ENCODE results near the gene ARL6IP6.

The ARL6IP6 gene

DNA sequence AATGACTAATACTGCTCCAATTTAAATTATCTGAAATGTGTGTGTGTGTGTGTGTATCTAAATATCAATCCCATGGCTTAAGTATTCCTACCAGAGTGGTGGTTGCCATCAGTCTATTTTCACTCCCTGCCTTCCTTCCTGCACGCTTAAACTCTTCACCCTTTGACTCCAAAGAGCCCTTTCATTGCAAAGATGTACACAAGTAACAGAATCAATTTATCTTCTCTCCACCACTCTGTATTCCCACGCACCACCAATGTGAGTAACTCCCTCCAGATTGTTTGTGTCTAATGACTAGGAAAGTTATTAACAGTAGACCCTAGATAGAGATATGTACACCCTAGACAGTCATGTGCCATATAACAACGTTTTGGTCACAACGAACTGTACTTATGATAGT lies 42.8 kb downstream of the ARL6IP6 start:
- TF ChIP-seq CTCF (IDR thresholded peaks at IDR 0.05) = no peak

DNA sequence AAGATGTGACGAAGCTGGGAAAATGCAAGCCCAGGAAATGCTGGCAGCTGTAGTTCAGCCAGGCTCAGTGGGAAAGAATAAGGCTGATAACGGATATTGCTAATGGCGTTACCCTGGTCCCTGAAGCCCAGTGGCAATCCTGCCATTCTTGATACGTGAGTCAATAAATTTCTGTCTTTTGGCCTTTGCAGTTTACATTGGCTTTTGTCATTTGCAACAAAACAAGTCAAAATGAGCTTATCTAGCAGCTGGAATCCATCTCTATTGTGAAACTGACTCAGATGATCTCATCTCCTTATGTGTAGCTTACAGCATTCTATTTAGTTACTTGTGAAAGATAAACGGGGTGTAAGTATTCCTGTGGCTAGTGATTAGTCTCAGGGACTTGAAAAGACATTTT lies 43.8 kb downstream of the ARL6IP6 start:
- TF ChIP-seq CTCF (IDR thresholded peaks at IDR 0.05) = no peak

DNA sequence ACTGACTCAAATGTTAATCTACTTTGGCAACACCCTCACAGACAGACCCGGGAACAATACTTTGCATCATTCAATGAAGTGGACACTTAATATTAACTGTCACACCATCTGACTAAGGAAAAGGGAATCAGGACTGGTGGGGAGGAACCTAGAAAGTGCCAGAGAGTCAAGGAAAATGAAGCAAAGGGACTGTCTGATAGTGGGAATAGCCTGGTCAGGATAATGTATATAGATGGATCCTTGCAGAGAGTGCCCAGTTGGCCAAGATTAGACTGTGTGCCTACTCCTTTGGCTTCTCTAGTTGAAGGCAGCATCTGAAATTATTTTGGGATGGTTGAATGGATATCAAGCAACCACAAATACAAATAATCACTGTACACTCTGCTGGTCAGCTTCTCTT lies 45.2 kb downstream of the ARL6IP6 start:
- TF ChIP-seq CTCF (IDR thresholded peaks at IDR 0.05) = no peak

- TF ChIP-seq CTCF (IDR thresholded peaks at IDR 0.05) = no peak
Measured at GRCh38 chr2:152766928-152767327, 48.5 kb downstream of the ARL6IP6 start.

DNA sequence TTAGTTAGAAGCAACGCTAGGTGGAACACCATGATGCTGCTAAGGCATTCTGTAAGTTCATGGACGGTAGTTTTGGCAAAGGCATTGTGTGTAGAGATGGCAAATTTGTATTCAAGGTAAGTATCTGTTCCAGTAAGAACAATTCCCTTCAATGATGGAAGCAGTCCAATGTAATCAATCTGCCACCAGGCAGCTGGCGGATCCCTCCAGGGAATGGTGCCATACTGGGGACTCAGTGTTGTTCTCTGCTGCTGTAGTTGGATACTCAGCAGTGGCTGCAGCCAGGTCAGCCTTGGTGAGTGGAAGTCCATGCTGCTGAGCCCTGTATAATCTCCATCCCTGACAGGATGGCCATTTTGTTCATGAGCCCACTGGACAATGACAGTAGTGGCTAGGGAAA lies 62.8 kb downstream of the ARL6IP6 start:
- no peak for TF ChIP-seq CTCF (IDR thresholded peaks at IDR 0.05)

- TF ChIP-seq CTCF (IDR thresholded peaks at IDR 0.05) = no peak
Measured at GRCh38 chr2:152782171-152782570, 63.8 kb downstream of the ARL6IP6 start.

DNA sequence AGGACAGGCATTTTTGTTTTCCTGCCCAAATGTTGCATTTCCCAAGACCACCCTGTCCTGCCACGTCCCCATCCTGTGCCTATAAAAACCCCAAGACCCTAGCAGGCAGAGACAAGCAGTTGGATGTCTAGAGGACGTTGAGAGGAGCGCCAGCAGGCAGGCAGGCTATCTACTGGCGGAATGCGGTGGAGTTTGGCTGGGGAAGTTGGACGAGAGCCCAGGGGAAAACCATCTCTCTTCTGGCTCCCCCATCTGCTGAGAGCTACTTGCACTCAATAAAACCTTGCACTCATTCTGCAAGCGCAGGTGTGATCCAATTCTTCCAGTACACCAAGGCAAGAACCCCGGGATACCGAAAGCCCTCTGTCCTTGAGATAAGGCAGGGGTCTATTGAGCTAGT lies 72.5 kb downstream of the ARL6IP6 start:
- no peak for TF ChIP-seq CTCF (IDR thresholded peaks at IDR 0.05)

DNA sequence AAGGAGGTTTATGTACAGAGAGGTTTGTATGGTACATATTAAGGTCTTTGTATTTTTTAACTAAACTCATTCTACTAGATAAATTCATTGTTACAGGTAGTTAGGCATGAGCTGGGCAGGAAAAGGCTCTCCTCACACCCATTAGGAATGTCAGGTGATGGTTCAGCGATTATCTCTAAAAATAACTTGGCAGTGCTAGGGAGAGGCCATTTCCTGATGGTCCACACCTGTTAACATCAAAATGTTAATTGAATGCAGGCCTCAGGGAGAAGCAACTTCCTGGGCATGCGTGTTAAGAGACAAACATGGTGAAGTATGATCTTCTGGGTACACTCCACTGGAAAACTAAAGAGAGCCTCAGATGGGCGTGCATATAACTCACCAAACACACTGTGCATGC lies 73.6 kb downstream of the ARL6IP6 start:
- no peak for TF ChIP-seq CTCF (IDR thresholded peaks at IDR 0.05)
